Esophagus muscularis mucosa (tissue), 4 donors: ENCODE measurements around the gene ADAD2.

Experiments used
- CTCF ChIP-seq, 3 experiments: fragments of 200-600 bp in 2 of 3; fragments of 450-650 bp in 1 of 3; sonication (generic) in 2 of 3; IDR thresholded peaks; one replicate each; pipeline ENCODE4 v1.5.1; 2017 to 2019; ENCODE audit warnings: antibody characterized with exemption in 3 of 3, mild to moderate bottlenecking in 2 of 3, moderate library complexity in 1 of 3
- EP300 ChIP-seq: sonication (generic); formaldehyde crosslinking; IDR thresholded peaks from one replicate; pipeline ENCODE4 v1.6.1; 2017; ENCODE audit warnings: antibody characterized with exemption
- POLR2A ChIP-seq: fragments of 450-650 bp; IDR thresholded peaks from one replicate; pipeline ENCODE4 v1.6.1; 2017; ENCODE audit warnings: antibody characterized with exemption, moderate library complexity, mild to moderate bottlenecking, low read depth
- POLR2AphosphoS5 ChIP-seq, 2 donors: sonication (generic); formaldehyde crosslinking; IDR thresholded peaks; one replicate each; pipeline ENCODE4 v1.6.1; 2017; ENCODE audit warnings: antibody characterized with exemption in 2 of 2

DNA sequence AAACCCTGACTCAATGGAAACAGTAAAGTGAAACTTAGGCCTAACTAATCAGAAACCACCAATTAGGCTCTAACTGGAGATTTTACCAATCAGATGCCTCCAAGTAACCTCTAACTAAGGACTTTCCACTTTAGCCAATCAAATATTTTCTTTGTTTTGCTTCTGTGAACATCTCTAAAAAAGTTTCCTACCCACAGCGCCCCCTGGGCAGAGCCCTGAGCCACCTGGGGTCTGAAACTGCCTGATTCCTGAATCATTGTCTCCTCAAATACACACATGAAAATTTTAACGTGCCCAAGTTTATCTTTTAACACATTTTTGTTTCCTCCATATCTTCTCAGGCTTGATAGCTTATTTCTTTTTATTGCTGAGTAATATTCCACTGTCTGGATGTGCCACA is 19.0 kb downstream of the ADAD2 start:
- TF ChIP-seq CTCF (IDR thresholded peaks at IDR 0.05) (no peak), POLR2A (no peak), POLR2AphosphoS5 (IDR thresholded peaks at IDR 0.05) (no peak), EP300 (no peak)
